GM20000 (cell line): ENCODE data around the gene PRSS8.

Experiments
- DNase-seq: peaks from one replicate; pipeline ENCODE4 v3.0.0; 2012; ENCODE audit warnings: low spot score
- TF ChIP-seq, protein P1 (sequence below): IDR thresholded peaks from 2 replicates; pipeline ENCODE4 v1.5.1; 2012; ENCODE audit warnings: mild to moderate bottlenecking, control low read depth; ENCODE audit errors: extremely low read depth, missing control alignments

Gene PRSS8

DNA sequence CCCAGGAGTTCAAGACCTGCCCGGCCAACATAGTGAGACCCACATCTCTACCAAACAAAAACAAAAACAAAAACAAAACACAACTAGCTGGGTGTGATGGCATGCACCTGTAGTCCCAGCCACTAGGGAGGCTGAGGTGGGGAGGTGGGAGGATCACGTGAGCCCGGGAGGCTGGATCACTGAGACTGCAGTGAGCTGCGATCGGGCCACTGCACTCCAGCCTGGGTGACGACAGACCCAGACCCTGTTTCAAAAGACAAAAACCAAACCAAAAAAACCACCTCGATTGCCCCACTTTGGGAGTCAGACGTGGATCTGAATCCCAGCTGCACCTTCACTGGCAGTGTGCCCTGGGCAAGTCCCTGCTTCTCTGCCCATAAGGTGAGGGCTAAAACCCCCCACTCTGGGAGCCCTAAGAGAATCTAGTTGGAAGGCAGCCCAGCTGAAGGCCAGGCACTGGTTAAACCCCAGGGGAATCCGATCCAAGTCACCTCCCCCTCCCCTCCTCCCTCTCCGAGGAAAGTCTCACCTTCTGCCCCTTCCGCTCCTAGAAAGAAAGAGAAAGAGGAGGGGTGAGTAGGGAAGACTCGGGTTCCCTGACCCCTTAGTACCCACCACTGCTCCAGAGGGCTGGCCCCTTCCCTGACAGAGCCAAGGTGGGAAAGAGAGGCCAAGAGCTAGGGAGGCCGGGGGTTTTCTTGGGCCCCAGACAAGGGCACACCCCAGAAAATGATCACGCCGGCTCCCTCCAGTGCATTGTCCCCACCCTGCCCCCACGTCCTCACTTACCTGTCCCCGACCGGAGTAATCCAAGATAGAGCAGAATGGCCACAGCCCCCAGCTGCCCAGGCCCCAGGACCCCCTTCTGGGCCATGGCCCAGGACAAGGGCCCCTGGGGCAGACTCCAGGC lies 647 bp downstream of the PRSS8 start:
- TF ChIP-seq, protein P1, sequence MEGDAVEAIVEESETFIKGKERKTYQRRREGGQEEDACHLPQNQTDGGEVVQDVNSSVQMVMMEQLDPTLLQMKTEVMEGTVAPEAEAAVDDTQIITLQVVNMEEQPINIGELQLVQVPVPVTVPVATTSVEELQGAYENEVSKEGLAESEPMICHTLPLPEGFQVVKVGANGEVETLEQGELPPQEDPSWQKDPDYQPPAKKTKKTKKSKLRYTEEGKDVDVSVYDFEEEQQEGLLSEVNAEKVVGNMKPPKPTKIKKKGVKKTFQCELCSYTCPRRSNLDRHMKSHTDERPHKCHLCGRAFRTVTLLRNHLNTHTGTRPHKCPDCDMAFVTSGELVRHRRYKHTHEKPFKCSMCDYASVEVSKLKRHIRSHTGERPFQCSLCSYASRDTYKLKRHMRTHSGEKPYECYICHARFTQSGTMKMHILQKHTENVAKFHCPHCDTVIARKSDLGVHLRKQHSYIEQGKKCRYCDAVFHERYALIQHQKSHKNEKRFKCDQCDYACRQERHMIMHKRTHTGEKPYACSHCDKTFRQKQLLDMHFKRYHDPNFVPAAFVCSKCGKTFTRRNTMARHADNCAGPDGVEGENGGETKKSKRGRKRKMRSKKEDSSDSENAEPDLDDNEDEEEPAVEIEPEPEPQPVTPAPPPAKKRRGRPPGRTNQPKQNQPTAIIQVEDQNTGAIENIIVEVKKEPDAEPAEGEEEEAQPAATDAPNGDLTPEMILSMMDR, result no peak
- DNase-seq, result no peak

DNA sequence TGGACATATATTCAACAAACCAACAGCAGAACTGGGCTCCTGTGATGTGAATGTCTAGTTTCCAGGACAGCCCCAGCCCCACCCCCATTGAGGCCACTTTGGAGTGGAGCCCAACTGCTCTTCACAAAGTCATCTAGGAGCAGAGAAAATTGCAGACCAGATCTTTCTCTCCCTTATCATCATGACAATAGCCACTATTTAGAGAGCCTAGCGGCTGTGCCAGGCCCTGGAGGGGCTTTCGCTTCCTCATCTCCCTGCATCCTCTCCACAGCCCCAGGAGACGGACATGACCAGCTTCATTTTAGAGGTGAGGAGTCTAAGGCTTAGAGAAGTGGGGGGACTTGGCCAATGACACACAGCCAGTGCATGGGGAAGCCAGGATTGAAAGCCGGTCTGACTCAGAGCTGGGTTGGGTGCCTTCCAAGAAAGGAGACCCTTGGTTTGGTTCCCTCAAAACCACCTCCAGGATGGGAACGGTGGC lies 1.4 kb downstream of the PRSS8 start:
- no peak for DNase-seq
- TF ChIP-seq, protein P1, result no peak

DNA sequence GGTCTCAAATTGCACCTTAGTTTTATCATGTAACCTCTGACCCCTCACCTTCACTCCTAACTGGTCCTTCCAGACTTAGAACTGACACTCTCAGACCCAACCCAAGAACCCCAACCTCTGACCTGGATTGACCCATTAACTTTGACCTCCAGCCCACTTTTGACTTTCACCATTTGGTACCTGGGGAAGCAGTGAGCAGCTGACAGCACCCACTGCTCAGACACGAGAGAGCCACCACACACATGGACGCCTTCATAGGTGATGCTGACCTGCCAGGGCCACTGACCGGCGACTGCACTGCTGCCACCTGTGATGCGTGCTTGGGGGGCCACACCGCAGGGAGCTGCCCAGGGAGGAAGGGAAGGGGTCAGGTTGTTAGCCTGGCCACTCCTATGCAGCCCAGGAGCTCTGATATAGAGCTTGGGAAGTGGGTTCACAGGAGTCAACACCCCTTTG lies 2.5 kb downstream of the PRSS8 start:
- DNase-seq, result no peak

DNA sequence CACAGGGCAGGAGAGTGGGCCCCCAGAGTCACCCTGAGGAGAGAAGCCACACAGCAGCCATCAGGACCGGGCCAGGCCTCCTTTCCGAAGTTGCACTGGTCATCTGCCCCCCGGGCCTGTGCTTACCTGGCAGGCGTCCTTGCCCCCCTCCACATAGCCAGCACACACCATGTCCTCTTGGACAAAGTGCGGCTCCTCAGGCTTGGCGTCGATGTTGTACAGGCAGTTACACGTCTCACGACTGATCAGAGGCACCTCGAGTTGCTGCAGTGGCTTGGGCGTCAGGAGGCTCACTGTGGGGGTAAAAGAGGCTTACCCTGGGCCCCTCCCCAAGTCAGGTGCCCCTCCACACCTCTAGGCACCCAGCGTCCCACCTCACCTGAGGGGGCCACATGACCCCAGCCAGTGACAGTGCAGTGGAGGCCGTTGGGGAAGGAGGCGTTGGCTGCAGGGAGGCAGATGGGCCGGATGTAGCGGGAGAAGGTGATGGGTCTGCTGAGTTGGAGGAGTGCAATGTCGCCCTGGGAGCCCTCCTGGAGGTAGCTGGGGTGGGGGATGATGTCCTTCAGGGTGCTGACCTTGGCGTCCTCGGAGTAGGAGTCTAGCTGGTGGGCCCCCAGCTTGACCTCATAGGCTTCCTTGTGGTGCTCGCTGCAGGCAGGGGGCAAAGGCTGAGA lies 3.1 kb downstream of the PRSS8 start:
- TF ChIP-seq, protein P1, result no peak
- DNase-seq, result no peak

More for the DNA sequence above, 2.5 kb downstream of the PRSS8 start:
- TF ChIP-seq, protein P1, result no peak

DNA sequence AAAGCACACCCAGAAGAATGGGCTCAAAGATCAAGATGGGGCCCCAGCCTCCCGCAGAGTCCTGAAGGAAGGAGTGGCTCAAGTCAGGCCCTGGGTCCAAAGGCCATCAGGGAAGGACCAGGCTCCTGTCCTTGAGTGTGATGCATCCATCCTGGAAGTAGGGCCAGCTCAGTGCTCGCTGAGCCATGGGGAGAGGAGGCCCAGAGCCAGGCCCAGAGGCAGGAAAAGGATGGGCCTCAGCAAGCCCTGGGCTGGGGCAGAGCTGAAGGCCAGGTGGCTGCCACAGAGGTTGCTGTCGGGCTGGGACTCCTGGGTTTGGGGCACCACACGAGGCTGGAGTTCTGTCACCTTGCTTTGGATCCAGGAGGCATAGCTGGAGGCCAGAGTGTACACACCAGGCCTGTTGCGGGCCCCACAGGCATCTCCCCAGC lies 3.7 kb downstream of the PRSS8 start:
- TF ChIP-seq, protein P1, result no peak
- DNase-seq, result no peak

DNA sequence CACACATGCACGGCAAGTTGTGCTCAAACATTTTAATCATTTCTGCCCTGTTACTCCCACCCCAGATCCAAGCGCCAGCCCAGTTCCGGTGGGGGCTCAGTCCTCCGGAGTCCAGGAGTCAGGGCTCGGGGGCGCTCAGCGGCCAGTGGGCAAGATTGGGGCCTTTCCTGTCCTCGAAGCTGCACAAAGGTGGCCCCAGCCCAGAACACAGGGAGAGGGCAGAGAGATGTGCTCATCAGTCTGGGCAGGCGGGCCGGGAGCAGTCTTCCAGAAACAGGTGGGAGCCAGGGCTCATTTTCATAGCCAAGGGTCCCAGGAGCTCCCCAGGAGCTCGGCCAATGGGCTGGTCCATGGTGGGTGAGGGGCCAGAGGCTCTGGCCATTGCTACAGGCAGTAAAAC lies 4.1 kb downstream of the PRSS8 start:
- no peak for DNase-seq
- TF ChIP-seq, protein P1, result no peak

- TF ChIP-seq, protein P1, result no peak
- DNase-seq, result no peak
These were observed 4.6 kb downstream of the PRSS8 start for GRCh38 chr16:31130899-31131298.
